ENCODE results near the gene TBX21. TPM values are rescaled to one million over a fixed set of nuclear protein-coding genes. Genes with fewer than 3 reads are reported as not detected.

Gene TBX21
- total RNA-seq, 4 donors from 2014 or later, result 0.80 TPM; not detected in 3

DNA sequence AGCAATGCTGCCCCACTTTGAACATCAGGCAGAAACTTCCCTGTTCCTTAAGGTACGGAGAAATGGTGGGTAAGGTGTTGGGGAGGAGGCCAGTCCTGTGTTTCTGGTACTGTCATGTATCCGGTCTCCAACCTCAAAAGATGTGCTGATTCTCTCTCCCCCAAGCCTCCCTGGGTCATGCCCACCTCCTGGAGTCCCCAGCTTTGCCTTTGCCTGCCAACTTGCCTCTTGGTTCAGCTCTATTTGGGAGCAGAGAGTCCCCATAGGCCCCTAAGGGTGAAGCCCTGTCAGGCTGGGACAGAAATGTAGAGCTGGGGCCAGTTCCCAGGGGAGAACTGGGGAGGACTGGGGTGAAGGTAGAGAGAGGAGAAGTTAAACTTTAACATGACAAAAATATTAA is 1.6 kb upstream of the TBX21 start:
- TF ChIP-seq POLR2AphosphoS5 (IDR thresholded peaks at IDR 0.05), result no peak
- no peak for TF ChIP-seq EP300 (IDR thresholded peaks at IDR 0.05)
- no peak for TF ChIP-seq POLR2A (IDR thresholded peaks at IDR 0.05)
- TF ChIP-seq, protein P1, sequence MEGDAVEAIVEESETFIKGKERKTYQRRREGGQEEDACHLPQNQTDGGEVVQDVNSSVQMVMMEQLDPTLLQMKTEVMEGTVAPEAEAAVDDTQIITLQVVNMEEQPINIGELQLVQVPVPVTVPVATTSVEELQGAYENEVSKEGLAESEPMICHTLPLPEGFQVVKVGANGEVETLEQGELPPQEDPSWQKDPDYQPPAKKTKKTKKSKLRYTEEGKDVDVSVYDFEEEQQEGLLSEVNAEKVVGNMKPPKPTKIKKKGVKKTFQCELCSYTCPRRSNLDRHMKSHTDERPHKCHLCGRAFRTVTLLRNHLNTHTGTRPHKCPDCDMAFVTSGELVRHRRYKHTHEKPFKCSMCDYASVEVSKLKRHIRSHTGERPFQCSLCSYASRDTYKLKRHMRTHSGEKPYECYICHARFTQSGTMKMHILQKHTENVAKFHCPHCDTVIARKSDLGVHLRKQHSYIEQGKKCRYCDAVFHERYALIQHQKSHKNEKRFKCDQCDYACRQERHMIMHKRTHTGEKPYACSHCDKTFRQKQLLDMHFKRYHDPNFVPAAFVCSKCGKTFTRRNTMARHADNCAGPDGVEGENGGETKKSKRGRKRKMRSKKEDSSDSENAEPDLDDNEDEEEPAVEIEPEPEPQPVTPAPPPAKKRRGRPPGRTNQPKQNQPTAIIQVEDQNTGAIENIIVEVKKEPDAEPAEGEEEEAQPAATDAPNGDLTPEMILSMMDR (IDR thresholded peaks at IDR 0.05), result no peak
- H3K27me3 ChIP-seq, result peaks cover 65% of the 10 kb centered on the region

DNA sequence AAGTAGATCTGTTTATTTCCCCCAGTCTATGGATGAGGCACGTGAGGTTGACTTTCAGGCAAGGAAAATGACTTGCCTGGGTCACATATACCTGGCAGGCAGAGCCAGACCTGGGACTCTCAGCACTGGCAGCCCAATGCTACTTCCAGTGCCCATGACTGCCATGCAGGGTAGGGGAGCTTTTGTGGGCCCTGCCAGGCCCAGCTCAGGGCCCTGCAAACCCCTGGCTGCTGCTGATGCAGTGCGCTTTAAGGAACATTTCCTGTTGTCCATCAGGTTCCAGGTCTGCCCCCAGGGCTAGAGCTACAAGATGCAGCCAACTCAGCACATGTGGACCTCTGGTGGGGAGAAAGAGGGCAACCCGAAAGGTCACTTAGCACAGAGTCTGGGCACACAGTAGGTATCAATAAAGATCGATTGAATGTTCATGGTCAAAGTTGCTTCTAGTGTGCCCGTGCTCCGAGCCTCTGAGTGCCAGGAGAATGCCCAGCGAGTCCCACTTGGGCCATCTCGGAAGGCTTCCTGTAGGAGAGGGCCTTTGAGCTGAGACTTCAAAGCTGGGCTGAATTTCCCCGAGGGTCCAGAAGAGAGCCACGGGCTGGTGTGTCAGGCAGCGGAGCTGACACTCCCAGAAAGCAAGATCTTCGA is 513 bp upstream of the TBX21 start:
- DNase-seq (ENCODE audit: low spot score in 2 of 2), result peak; percentile 20 to 48
- peaks cover 14% of the 10 kb centered on the region for H3K4me1 ChIP-seq
- peak overlapping the region; percentile 54 for H3K4me3 ChIP-seq
- no peak for TF ChIP-seq POLR2A (IDR thresholded peaks at IDR 0.05)
- TF ChIP-seq EP300 (IDR thresholded peaks at IDR 0.05), result no peak
- TF ChIP-seq POLR2AphosphoS5 (IDR thresholded peaks at IDR 0.05), result no peak
- TF ChIP-seq, protein P1 (IDR thresholded peaks at IDR 0.05), result no peak
- H3K36me3 ChIP-seq, result no peaks in the 10 kb centered on the region
- 55% methylated on average over 9 of the region's 12 CpGs for WGBS
- H3K27ac ChIP-seq, result no peak overlapping the region
- H3K9me3 ChIP-seq, result no peaks in the 10 kb centered on the region
- H3K27me3 ChIP-seq, result peaks cover 68% of the 10 kb centered on the region

More for the DNA sequence above, 1.6 kb upstream of the TBX21 start:
- Histone ChIP-seq H3K4me1 (peaks cover 14% of the 10 kb centered on the region), H3K36me3 (no peaks in the 10 kb centered on the region), H3K9me3 (no peaks in the 10 kb centered on the region), H3K27ac (no peak overlapping the region), H3K4me3 (no peak overlapping the region)
- WGBS, result 75% methylated on average over 2 of the region's 2 CpGs
- peak in 1 of 2 donors; percentile 29 for DNase-seq (ENCODE audit: low spot score in 2 of 2)

DNA sequence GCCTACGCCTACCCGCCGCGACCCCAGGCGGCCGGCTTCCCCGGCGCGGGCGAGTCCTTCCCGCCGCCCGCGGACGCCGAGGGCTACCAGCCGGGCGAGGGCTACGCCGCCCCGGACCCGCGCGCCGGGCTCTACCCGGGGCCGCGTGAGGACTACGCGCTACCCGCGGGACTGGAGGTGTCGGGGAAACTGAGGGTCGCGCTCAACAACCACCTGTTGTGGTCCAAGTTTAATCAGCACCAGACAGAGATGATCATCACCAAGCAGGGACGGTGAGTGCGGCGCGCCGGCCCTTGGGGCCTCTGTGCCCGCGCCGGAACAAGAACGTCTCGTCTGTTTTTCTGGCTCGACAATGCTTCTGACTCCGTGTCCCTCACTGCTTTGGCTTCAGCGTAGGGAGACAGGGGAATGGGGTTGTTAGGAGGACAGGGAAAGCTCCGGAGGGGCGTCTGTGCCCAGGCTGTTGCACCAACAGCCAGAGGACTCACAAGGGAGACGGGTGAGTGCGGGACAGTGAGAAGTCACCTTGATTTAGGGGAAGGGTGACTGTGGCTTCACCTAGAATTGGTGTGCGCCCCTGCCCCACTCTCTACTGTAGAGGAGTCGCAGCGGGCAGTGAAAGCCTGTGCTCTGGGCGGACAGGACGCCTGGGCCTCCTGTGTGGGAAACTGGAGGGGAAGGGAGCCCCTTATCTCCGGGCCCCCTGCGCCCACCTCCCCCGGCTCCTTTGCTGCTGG is 806 bp downstream of the TBX21 start:
- DNase-seq (ENCODE audit: low spot score in 2 of 2), result peak; percentile 50 to 69
- no peak overlapping the region for H3K27ac ChIP-seq

DNA sequence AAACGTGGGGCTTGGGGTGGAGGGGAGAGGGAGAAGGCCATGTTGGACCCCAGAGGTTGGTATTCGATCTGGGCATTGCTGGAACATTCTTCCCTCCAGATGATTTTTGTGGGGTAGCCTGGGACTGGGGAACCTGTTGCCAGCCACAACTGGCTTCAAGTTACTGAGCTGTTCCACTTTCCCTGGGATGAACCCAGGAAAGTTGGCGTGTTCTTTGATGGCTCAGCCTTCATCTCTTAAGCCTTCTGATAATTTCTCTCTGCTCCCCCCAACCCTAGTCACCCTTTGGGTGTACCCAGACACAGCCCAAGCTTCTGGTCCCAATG is 2.1 kb downstream of the TBX21 start:
- H3K4me3 ChIP-seq, result no peak overlapping the region
- DNase-seq (ENCODE audit: low spot score in 2 of 2), result peak; percentile 15 to 20
- H3K27ac ChIP-seq, result no peak overlapping the region
- no peaks in the 10 kb centered on the region for H3K36me3 ChIP-seq
- H3K27me3 ChIP-seq, result peaks cover 68% of the 10 kb centered on the region
- TF ChIP-seq POLR2A (IDR thresholded peaks at IDR 0.05), result no peak
- no peak for TF ChIP-seq POLR2AphosphoS5 (IDR thresholded peaks at IDR 0.05)
- TF ChIP-seq, protein P1 (IDR thresholded peaks at IDR 0.05), result no peak
- TF ChIP-seq EP300 (IDR thresholded peaks at IDR 0.05), result no peak
- no peaks in the 10 kb centered on the region for H3K9me3 ChIP-seq
- 74% methylated on average over 3 of the region's 3 CpGs for WGBS
- H3K4me1 ChIP-seq, result peaks cover 14% of the 10 kb centered on the region

More for the DNA sequence above, 806 bp downstream of the TBX21 start:
- WGBS, result 61% methylated on average over 8 of the region's 60 CpGs
- Histone ChIP-seq H3K4me3 (peak overlapping the region; percentile 54), H3K9me3 (no peaks in the 10 kb centered on the region), H3K27me3 (peaks cover 66% of the 10 kb centered on the region), H3K4me1 (peaks cover 14% of the 10 kb centered on the region), H3K36me3 (no peaks in the 10 kb centered on the region)
- no peak for TF ChIP-seq EP300 (IDR thresholded peaks at IDR 0.05)
- no peak for TF ChIP-seq POLR2A (IDR thresholded peaks at IDR 0.05)
- TF ChIP-seq, protein P1 (IDR thresholded peaks at IDR 0.05), result no peak
- TF ChIP-seq POLR2AphosphoS5 (IDR thresholded peaks at IDR 0.05), result no peak

DNA sequence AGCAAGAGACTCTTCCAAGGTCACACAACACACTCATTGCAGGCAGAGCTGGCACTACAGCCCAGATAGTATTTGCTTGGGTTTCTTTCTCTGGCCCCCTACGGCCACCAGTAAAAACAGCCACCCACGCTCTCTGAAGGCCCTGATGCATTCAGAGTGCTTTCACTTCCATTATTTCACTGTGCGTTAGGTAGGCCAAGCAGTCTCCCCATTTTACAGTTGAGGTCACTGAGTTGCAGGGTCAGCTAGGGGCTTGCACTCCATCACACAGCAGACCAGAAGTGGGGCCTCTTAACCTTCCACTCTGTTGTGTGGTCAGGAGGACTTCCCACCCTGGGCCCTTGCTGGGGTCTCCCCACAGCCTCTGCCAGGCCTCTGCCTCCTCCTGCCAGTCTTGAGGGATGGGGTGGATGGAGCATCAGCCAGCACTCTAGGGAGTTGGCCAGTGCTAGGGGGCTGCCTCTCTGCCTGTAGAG is 2.5 kb downstream of the TBX21 start:
- TF ChIP-seq POLR2AphosphoS5 (IDR thresholded peaks at IDR 0.05) (no peak), EP300 (IDR thresholded peaks at IDR 0.05) (no peak), POLR2A (IDR thresholded peaks at IDR 0.05) (no peak)
- TF ChIP-seq, protein P1 (IDR thresholded peaks at IDR 0.05), result no peak
- no peaks in the 10 kb centered on the region for H3K36me3 ChIP-seq
- peaks cover 14% of the 10 kb centered on the region for H3K4me1 ChIP-seq
- peaks cover 63% of the 10 kb centered on the region for H3K27me3 ChIP-seq
- H3K9me3 ChIP-seq, result no peaks in the 10 kb centered on the region
- peak; percentile 24 to 57 for DNase-seq (ENCODE audit: low spot score in 2 of 2)
- H3K27ac ChIP-seq, result no peak overlapping the region
- no peak overlapping the region for H3K4me3 ChIP-seq
- WGBS, result 95% methylated on average over 3 of the region's 3 CpGs

All from suprapubic skin (tissue), 4 donors.